Fibroblast of peridontal ligament (primary cell): ENCODE measurements around the gene EPN2.
"Not testable (repeated sequence)": the region's sequence is repeated elsewhere in the genome, so short reads cannot be mapped to it uniquely, and the experiment has no call there.

Experiments used
- DNase-seq: peaks from one replicate; pipeline ENCODE4 v3.0.0-alpha.2; 2010; ENCODE audit errors: extremely low read depth

EPN2 gene

GRCh38 chr17:19268611-19269010 is 31.4 kb downstream of the EPN2 start:
- DNase-seq = peak; percentile 16

GRCh38 chr17:19269106-19269505 is 31.9 kb downstream of the EPN2 start:
- no peak for DNase-seq

GRCh38 chr17:19269641-19270040 is 32.5 kb downstream of the EPN2 start:
- DNase-seq = no peak

GRCh38 chr17:19270347-19270703 is 33.2 kb downstream of the EPN2 start:
- DNase-seq = no peak

- DNase-seq = no peak
Measured at GRCh38 chr17:19270704-19271611, 33.8 kb downstream of the EPN2 start.

GRCh38 chr17:19271780-19272357 is 34.7 kb downstream of the EPN2 start:
- peak; percentile 49 for DNase-seq

GRCh38 chr17:19273731-19274130 is 36.6 kb downstream of the EPN2 start:
- no peak for DNase-seq

- peak; percentile 40 for DNase-seq
Measured at GRCh38 chr17:19274893-19275292, 37.7 kb downstream of the EPN2 start.

- DNase-seq = no peak
Measured at GRCh38 chr17:19275457-19276127, 38.4 kb downstream of the EPN2 start.

GRCh38 chr17:19278284-19278683 is 41.1 kb downstream of the EPN2 start:
- DNase-seq = not testable (repeated sequence)

- DNase-seq = no peak
Measured at GRCh38 chr17:19278729-19279128, 41.6 kb downstream of the EPN2 start.

- peak; percentile 57 for DNase-seq
Measured at GRCh38 chr17:19281161-19281560, 44.0 kb downstream of the EPN2 start.

- no peak for DNase-seq
Measured at GRCh38 chr17:19284005-19284959, 47.1 kb downstream of the EPN2 start.

- DNase-seq = no peak
Measured at GRCh38 chr17:19285213-19285900, 48.2 kb downstream of the EPN2 start.

- DNase-seq = no peak
Measured at GRCh38 chr17:19286751-19287341, 49.7 kb downstream of the EPN2 start.

- no peak for DNase-seq
Measured at GRCh38 chr17:19287651-19288050, 50.5 kb downstream of the EPN2 start.

- no peak for DNase-seq
Measured at GRCh38 chr17:19288453-19288852, 51.3 kb downstream of the EPN2 start.

GRCh38 chr17:19290066-19290705 is 53.0 kb downstream of the EPN2 start:
- DNase-seq = no peak

- DNase-seq = no peak
Measured at GRCh38 chr17:19291646-19292376, 54.6 kb downstream of the EPN2 start.

- no peak for DNase-seq
Measured at GRCh38 chr17:19292377-19292711, 55.2 kb downstream of the EPN2 start.
